ENCODE data around the gene UNC5B.
A peak's percentile ranks its signal among the peaks of the same experiment; 100 is the strongest.

Gene UNC5B

DNA sequence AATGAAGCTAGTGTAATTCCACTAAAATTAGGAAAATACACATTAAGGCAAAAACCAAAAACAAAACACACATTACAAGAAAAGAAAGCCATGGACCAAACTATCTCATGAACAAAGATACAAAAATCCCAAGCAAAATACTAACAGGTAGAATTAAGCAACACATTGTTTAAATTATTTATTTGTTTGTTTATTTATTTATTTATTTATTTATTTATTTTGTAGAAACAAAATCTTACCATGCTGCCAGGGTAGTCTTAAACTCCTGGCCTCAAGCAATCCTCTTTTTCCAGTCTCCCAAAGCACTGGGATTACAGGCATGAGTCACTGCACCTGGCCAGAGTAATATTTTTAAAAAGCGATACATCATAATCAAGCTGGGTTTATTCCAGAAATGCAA lies 99.8 kb downstream of the UNC5B start:
- TF ChIP-seq, protein P1, sequence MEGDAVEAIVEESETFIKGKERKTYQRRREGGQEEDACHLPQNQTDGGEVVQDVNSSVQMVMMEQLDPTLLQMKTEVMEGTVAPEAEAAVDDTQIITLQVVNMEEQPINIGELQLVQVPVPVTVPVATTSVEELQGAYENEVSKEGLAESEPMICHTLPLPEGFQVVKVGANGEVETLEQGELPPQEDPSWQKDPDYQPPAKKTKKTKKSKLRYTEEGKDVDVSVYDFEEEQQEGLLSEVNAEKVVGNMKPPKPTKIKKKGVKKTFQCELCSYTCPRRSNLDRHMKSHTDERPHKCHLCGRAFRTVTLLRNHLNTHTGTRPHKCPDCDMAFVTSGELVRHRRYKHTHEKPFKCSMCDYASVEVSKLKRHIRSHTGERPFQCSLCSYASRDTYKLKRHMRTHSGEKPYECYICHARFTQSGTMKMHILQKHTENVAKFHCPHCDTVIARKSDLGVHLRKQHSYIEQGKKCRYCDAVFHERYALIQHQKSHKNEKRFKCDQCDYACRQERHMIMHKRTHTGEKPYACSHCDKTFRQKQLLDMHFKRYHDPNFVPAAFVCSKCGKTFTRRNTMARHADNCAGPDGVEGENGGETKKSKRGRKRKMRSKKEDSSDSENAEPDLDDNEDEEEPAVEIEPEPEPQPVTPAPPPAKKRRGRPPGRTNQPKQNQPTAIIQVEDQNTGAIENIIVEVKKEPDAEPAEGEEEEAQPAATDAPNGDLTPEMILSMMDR (IDR thresholded peaks at IDR 0.05; ENCODE audit: low read depth, low read length, missing control alignments) = no peak
- no peak for DNase-seq (ENCODE audit: low read depth)
- no peak overlapping the region for H3K4me3 ChIP-seq (ENCODE audit: low read depth, low read length)

DNA sequence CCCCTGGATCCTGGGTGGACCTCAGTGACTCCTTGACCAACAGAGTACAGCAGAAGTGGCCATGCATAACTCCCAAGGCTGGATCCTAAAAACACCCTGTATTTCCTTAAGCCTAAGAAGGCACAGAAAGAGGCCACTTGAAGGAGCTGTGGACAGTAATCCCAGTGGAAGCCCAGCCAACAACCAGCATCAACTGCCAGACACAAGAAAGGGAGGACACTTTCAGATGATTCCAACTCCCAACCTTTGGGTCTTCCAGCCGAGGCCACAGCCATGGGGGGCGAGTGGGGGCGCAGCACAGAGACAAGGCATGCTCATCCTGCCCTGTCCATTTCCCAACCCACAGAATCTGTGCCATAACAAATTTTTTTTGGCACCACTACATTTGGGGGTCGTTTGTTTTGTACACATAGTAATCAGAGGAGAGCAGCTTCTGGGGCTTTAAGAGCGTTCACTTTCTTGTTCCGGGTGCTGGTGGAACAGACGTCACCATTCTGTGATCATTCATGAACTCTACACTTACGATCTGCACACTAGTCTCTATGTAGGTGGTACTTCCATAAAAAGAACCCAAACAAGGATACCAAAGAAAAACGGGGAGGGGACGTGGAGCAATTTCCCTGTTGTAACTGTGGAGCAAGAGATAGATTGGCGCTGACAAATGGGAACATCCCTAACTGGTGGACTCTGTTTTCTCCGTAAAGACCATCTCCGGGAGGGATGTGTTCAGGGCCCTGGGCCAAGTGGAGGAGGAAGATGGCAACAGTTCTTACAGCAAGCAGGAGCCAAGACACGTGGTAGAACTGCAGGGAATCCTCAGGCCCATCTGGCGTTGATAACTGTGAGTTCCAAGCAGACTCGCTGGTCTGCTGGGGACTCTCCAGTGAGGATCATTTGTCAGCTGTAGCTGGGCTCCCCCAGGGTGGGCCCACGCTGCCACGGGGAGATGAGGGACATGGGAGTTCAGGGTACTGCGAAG lies 100.7 kb downstream of the UNC5B start:
- H3K4me3 ChIP-seq (ENCODE audit: low read depth, low read length) = no peak overlapping the region
- TF ChIP-seq, protein P1 (IDR thresholded peaks at IDR 0.05; ENCODE audit: low read depth, low read length, missing control alignments) = no peak
- no peak for DNase-seq (ENCODE audit: low read depth)

DNA sequence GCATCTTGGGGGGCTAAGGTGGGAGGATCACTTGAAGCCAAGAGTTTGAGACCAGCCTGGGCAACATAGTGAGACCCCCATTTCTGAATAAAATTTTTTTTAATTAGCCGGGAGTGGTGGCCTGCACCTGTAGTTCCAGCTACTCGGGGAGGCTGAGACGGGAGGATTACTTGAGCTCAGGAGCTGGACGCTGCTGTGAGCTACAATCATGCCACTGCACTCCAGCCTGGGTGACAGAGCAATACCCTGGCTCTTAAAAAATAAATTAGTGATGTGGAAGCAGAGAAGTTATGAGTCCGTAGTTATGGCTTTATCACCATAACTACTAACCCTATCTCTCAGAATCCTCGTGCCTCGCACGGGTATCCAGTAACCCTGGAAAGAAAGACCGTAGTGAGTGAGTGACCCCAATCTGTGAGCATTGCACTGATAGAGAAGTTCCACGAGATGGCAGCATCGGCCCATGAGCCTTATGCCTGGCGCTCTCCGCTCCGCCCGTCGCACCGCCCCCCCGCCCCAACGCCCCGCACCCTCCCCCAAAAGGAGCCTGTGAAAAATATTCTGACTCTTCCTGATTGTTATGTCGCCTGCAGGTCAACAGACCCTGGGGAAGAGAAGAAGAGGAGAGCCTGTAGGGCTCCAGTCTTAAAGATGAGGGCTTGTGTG lies 101.8 kb downstream of the UNC5B start:
- no peak for DNase-seq (ENCODE audit: low read depth)
- TF ChIP-seq, protein P1 (IDR thresholded peaks at IDR 0.05; ENCODE audit: low read depth, low read length, missing control alignments) = peak; percentile 90
- no peak overlapping the region for H3K4me3 ChIP-seq (ENCODE audit: low read depth, low read length)

DNA sequence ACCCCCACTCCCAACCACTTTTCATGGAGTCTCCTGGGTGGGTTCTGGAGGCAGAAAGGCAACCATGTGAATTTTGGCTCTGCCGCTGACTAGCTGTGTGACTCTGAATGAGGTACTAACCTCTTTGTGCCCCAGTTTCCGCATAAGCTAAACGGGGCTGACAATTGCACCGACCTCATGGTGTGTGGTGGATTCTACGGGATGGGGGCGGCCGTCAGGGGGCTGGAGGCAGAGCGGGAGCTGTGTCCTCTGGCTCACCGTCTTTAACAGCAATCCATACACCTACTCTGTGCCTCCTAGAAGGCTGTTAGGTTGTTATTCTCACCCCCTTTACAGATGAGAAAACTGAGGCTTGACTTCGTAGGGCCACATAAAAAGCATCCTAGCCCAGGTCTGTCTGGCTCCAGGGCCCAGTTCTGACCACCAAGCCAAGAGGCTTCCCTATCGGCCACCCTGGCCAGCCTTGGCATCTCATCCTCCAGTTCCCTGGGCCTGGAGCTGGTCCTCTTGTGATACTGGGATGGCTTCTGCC lies 102.4 kb downstream of the UNC5B start:
- no peak for DNase-seq (ENCODE audit: low read depth)
- TF ChIP-seq, protein P1 (IDR thresholded peaks at IDR 0.05; ENCODE audit: low read depth, low read length, missing control alignments) = no peak
- no peak overlapping the region for H3K4me3 ChIP-seq (ENCODE audit: low read depth, low read length)

DNA sequence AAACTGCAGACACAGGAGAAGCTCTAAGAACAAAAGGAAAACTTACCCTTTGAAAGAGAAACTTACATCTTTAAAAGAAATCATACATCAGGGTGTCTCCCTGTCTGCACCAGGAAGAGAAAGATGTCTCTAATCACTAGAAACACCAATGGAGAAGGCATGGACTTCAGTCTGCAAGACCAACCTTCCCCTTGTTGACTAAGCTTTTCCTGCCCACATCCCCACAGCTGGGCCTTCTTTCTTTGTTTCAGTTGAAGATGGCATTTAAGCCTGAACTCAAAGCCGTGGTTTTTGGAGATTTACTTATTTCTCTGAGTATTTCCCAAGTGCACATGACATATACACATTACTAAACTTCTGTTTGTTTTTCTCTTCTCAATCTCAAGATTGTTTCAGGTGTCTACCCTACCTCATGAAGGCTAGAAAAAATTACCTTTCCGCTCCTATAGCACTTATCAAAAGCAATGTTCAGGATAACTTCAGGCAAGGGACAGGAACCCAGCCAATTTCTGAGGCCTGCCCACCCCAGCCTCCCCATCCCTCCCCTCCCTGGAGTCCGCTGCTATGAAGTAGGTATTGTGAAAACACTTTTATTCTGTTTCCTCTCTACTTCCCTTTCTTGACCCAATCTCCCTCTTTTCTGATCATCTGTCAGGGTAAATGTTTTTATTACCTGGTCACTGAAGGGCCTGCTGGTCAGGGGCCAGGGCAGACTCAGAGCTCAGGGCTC lies 103.9 kb downstream of the UNC5B start:
- DNase-seq (ENCODE audit: low read depth) = no peak
- no peak overlapping the region for H3K4me3 ChIP-seq (ENCODE audit: low read depth, low read length)
- TF ChIP-seq, protein P1 (IDR thresholded peaks at IDR 0.05; ENCODE audit: low read depth, low read length, missing control alignments) = no peak

DNA sequence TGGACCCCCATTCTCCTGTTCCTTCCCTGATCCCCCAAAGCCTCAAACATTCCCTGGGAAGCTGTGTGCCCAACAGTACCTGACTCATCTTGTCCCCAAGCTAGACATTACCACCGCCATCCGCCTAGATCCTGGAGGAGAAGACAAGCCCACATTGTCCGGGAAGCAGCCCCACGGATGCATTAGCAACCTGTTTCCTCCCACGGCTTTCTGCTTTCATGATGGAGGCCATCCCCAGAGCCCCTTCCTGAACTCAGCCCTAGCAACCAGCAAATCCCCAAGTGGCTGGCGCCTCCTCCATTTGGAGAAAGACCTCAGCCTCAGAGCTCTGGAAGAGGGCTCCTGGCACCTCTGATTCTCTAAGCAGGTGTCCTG lies 104.4 kb downstream of the UNC5B start:
- TF ChIP-seq, protein P1 (IDR thresholded peaks at IDR 0.05; ENCODE audit: low read depth, low read length, missing control alignments) = no peak
- no peak for DNase-seq (ENCODE audit: low read depth)
- no peak overlapping the region for H3K4me3 ChIP-seq (ENCODE audit: low read depth, low read length)
